ENCODE results near the gene TSPAN10. TPM values are rescaled to one million over a fixed set of nuclear protein-coding genes. Genes with fewer than 3 reads are reported as not detected.

TSPAN10 gene
- total RNA-seq (2.1 TPM), polyA plus RNA-seq (ENCODE audit: insufficient read depth, low read depth, low replicate concordance) (1.9 TPM)
- long read RNA-seq, donor 1, partial matches to known transcripts, result 0 of 3 reads
- long read RNA-seq, donor 1, other reads (novel, unspliced or antisense), result 0 of 3 reads
- long read RNA-seq, donor 2, partial matches to known transcripts, result 0 of 3 reads
- long read RNA-seq, donor 2, other reads (novel, unspliced or antisense), result 0 of 3 reads
- long read RNA-seq, donor 3, partial matches to known transcripts, result 0 of 5 reads
- long read RNA-seq, donor 3, other reads (novel, unspliced or antisense), result 0 of 5 reads
- long read RNA-seq, donor 4, partial matches to known transcripts, result 0 of 3 reads
- long read RNA-seq, donor 4, other reads (novel, unspliced or antisense), result 0 of 3 reads
- long read RNA-seq, donor 5, result 0 reads
- long read RNA-seq, donor 6, partial matches to known transcripts, result 8 of 9 reads
- long read RNA-seq, donor 6, other reads (novel, unspliced or antisense), result 0 of 9 reads
- long read RNA-seq, donor 7, partial matches to known transcripts, result 0 of 4 reads
- long read RNA-seq, donor 7, other reads (novel, unspliced or antisense), result 4 of 4 reads
- long read RNA-seq, donor 8, result 0 reads
- long read RNA-seq, donor 9, partial matches to known transcripts, result 0 of 1 reads
- long read RNA-seq, donor 9, other reads (novel, unspliced or antisense), result 0 of 1 reads
- long read RNA-seq, donor 10, partial matches to known transcripts, result 0 of 2 reads
- long read RNA-seq, donor 10, other reads (novel, unspliced or antisense), result 0 of 2 reads

DNA sequence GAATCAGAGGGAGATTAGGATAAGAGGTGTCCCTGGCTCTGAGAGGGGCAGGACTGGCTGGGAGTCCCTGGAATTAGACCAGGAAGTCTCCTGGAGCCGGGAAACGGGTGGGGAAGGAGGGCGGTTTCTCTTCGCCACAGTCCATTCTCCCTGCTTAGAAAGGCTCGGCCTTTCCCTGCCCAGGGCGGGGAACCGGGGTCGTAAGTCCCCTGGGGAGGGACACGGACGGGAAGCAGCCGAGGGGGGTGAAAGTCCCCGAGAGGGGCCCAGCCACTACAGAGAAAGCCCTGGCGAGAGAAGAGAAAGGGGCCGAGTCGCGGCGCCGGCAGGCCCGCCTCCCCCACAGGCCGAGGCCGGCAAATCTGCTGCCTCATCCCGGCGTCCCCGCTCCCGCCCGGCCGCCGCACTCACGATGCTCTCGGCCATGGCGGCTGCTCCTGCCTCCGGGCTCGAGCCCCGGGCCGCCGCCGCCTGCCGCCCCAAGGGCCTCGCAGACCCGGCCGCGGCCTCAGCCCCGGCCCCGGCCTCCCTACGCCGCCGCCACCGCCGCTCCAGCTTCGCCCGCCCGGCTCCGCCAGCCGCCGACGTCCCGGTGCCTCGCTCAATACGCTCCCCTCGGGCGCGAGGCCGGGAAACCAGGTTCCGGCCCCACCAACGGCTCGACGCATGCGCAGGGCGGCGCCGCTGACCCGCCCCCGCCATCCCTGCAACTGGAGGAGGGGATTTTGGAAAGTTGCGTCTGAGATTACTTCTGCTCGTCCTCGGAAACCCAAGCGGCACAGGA is at the start of gene TSPAN10, which contains the start of gene NPLOC4:
TSS of gene TSPAN10 (plus strand) at position 692 of the 784 bp plus-strand sequence. CDS start 5,217 bp downstream, outside the sequence.
TSS of gene NPLOC4 (minus strand) at position 608 of the 784 bp plus-strand sequence. CDS start at position 426, 182 bp downstream.
- intact Hi-C loops (cut with DNase I), result no loop called here
- peak within 1 kb of the TSS; percentile 92 to 97 (median 97) for H3K4me3 ChIP-seq (ENCODE audit: low read length in 3 of 3)
- peak; percentile 90 to 95 (median 93) for DNase-seq
- H3K9ac ChIP-seq (ENCODE audit: low read length in 3 of 3), result peak within 1 kb of the TSS; percentile 74 to 99 (median 83)
- peaks cover 0 to 2% (median 0%) of the 10 kb centered on the region in 3 donors for H3K36me3 ChIP-seq (ENCODE audit: control insufficient read depth in 2 of 3, insufficient read depth in 3 of 3, low read length in 3 of 3)
- H3K27ac ChIP-seq (ENCODE audit: low read depth in 2 of 2, low read length in 2 of 2), result peak within 1 kb of the TSS; percentile 77 to 87
- peaks cover 0 to 9% (median 7%) of the 10 kb centered on the region in 3 donors for H3K4me1 ChIP-seq (ENCODE audit: control insufficient read depth in 2 of 3, insufficient read depth in 2 of 3, low read depth in 1 of 3, low read length in 3 of 3)
- peak; percentile 10 for TF ChIP-seq CTCF (IDR thresholded peaks at IDR 0.05; ENCODE audit: borderline replicate concordance, extremely low read depth, insufficient read depth)
- no peaks in the 10 kb centered on the region for H3K9me3 ChIP-seq (ENCODE audit: control insufficient read depth in 2 of 3, insufficient read depth in 1 of 3, low read length in 3 of 3)
- H3K27me3 ChIP-seq (ENCODE audit: control insufficient read depth, insufficient read depth, low read length), result no peaks in the 10 kb centered on the region
- no peak for FAIRE-seq

DNA sequence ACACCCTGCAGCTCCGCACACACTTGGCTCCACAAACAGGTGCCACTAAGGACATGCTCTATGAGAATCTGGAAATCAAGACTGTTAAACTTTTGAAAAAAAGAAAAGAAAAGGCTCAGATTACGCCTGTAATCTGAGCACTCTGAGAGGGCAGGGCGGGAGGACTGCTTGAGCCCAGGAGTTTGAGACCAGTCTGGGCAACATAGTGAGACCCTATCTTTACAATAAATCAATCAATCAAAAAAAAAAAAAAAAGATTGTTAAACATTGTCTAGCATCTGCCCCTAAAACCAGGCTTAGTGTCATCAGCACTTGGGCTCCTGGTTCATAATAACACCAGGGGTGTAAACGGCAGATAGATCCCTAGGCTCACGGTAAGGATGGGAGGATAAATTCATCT is 47.4 kb upstream of the TSPAN10 start:
- H3K27me3 ChIP-seq (ENCODE audit: control insufficient read depth, insufficient read depth, low read length), result no peaks in the 10 kb centered on the region
- no peak overlapping the region for H3K9ac ChIP-seq (ENCODE audit: low read length in 3 of 3)
- H3K36me3 ChIP-seq (ENCODE audit: control insufficient read depth in 2 of 3, insufficient read depth in 3 of 3, low read length in 3 of 3), result peaks cover 15 to 51% (median 42%) of the 10 kb centered on the region in 3 donors
- DNase-seq, result no peak
- no peak for TF ChIP-seq CTCF (IDR thresholded peaks at IDR 0.05; ENCODE audit: borderline replicate concordance, extremely low read depth, insufficient read depth)
- no peaks in the 10 kb centered on the region for H3K9me3 ChIP-seq (ENCODE audit: control insufficient read depth in 2 of 3, insufficient read depth in 1 of 3, low read length in 3 of 3)
- intact Hi-C loops (cut with DNase I), result no loop called here
- no peaks in the 10 kb centered on the region for H3K4me1 ChIP-seq (ENCODE audit: control insufficient read depth in 2 of 3, insufficient read depth in 2 of 3, low read depth in 1 of 3, low read length in 3 of 3)
- H3K4me3 ChIP-seq (ENCODE audit: low read length in 3 of 3), result no peak overlapping the region
- no peak overlapping the region for H3K27ac ChIP-seq (ENCODE audit: low read depth in 2 of 2, low read length in 2 of 2)
- FAIRE-seq, result no peak

DNA sequence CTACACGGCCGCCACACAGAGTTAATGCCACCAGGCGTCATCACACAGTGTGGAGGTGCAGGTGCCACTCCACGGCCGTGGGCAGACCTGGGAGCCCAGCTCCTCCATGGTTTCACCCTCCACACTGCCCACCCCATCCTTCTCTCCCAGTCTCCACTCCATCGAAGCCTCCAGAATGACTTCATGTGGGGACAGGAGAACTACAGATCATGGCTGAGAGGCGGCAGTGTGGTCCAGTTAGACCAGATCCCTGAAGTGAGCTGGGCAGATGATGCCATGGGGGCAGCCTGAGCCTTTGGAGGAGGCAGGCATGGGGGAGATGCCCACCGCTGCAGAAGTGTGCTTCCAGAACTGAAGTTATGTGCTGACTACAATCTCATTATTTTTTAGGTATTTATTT is 46.9 kb upstream of the TSPAN10 start:
- Histone ChIP-seq H3K36me3 (ENCODE audit: control insufficient read depth in 2 of 3, insufficient read depth in 3 of 3, low read length in 3 of 3) (peaks cover 15 to 56% (median 42%) of the 10 kb centered on the region in 3 donors), H3K27ac (ENCODE audit: low read depth in 2 of 2, low read length in 2 of 2) (no peak overlapping the region), H3K9ac (ENCODE audit: low read length in 3 of 3) (no peak overlapping the region), H3K9me3 (ENCODE audit: control insufficient read depth in 2 of 3, insufficient read depth in 1 of 3, low read length in 3 of 3) (no peaks in the 10 kb centered on the region), H3K4me1 (ENCODE audit: control insufficient read depth in 2 of 3, insufficient read depth in 2 of 3, low read depth in 1 of 3, low read length in 3 of 3) (no peaks in the 10 kb centered on the region), H3K27me3 (ENCODE audit: control insufficient read depth, insufficient read depth, low read length) (no peaks in the 10 kb centered on the region), H3K4me3 (ENCODE audit: low read length in 3 of 3) (no peak overlapping the region)
- TF ChIP-seq CTCF (IDR thresholded peaks at IDR 0.05; ENCODE audit: borderline replicate concordance, extremely low read depth, insufficient read depth), result no peak
- DNase-seq, result peak in 1 of 5 donors; percentile 33
- intact Hi-C loops (cut with DNase I), result no loop called here
- no peak for FAIRE-seq
